Omental fat pad (tissue), 4 donors: ENCODE measurements around the gene PRPH. TPM values are rescaled to one million over a fixed set of nuclear protein-coding genes. Genes with fewer than 3 reads are reported as not detected.

Source experiments
- ATAC-seq: fragments of 150-250 bp; one replicate; pipeline ENCODE4 v1.9.1; 2016; ENCODE audit warnings: mild to moderate bottlenecking, moderate library complexity; ENCODE audit not compliant: low FRiP score
- DNase-seq: peaks from one replicate; pipeline ENCODE4 v3.0.0-alpha.2; 2019; ENCODE audit warnings: low spot score
- total RNA-seq, 4 donors: library from RNA; depleted of rRNA; stranded (reverse); fragments of >200 nt; gene quantifications; one replicate each; pipeline ENCODE4 v1.1.0, GENCODE V29; 2016
- TF ChIP-seq, protein P1 (sequence below), 3 donors: fragments of 450-650 bp; IDR thresholded peaks; one replicate each; pipeline ENCODE4 v1.5.1; 2016 to 2017; ENCODE audit warnings: antibody characterized with exemption in 3 of 3, mild to moderate bottlenecking in 3 of 3, moderate library complexity in 2 of 3

PRPH gene
- total RNA-seq, 4 donors from 2014 or later, result 1.3 to 4.4 (median 2.7) TPM

DNA sequence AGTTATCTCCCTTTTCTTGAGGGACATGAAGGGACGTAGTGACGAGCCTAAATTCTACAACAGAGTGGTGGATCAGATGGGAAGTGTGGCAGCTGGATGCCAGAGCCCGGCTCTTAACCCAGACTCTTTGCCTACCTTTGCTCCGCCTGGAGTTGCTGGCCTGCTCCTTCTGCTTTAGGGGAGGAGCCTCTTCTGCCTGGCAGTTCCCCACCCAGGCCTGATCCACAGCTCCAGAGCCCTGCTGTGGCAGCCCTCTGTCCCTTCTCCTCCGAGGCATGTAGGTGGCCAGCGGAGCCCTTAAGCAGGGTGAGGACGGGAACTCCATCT is 2.3 kb upstream of the PRPH start:
- ATAC-seq (peak; percentile 55), DNase-seq (no peak)
- TF ChIP-seq, protein P1, sequence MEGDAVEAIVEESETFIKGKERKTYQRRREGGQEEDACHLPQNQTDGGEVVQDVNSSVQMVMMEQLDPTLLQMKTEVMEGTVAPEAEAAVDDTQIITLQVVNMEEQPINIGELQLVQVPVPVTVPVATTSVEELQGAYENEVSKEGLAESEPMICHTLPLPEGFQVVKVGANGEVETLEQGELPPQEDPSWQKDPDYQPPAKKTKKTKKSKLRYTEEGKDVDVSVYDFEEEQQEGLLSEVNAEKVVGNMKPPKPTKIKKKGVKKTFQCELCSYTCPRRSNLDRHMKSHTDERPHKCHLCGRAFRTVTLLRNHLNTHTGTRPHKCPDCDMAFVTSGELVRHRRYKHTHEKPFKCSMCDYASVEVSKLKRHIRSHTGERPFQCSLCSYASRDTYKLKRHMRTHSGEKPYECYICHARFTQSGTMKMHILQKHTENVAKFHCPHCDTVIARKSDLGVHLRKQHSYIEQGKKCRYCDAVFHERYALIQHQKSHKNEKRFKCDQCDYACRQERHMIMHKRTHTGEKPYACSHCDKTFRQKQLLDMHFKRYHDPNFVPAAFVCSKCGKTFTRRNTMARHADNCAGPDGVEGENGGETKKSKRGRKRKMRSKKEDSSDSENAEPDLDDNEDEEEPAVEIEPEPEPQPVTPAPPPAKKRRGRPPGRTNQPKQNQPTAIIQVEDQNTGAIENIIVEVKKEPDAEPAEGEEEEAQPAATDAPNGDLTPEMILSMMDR (IDR thresholded peaks at IDR 0.05), result no peak

DNA sequence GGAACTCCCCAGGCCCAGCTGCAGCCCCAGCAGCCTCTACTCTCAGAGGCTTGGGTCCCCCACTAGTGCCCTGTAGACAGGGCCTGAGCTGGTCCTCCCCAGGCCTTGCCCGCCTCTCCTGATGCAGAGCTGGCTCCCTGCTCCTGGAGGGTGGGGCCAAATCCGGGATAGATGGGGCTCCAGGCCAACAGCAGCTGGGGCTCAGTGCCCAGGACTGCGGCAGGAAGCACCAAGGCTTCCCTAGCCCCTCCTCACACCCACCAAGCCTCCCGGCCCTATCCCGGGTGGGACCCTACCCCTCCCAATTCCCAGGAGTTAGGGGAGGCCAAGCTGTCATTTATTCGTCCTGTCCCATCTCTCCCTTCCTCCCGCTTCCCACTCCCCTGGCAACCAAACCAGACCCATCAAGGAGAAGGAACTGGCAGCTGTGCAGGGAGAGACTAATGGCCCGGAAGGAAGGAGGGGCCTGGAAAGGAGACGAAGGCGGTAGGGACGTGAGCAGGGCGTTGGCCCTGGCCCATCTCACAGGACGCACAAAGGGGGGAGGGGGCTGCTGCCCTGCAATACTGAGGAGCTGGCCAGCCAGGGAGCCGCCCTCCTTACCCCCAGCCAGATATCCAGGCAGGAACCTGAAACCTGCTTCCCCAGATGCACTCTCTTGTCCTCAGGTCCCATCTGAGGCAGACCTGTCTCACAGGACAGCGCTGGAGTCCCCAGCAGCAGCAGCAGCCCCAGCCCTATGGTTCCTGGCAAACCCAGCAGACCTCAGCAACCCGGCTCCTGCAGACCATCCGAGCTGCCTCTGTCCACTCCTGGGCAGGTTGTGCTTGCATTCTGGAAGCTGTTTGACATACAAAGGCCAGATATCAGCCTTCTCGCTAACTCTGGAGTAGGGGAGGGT is 1.6 kb upstream of the PRPH start:
- no peak for DNase-seq
- ATAC-seq, result peak; percentile 71
- TF ChIP-seq, protein P1 (IDR thresholded peaks at IDR 0.05), result no peak

DNA sequence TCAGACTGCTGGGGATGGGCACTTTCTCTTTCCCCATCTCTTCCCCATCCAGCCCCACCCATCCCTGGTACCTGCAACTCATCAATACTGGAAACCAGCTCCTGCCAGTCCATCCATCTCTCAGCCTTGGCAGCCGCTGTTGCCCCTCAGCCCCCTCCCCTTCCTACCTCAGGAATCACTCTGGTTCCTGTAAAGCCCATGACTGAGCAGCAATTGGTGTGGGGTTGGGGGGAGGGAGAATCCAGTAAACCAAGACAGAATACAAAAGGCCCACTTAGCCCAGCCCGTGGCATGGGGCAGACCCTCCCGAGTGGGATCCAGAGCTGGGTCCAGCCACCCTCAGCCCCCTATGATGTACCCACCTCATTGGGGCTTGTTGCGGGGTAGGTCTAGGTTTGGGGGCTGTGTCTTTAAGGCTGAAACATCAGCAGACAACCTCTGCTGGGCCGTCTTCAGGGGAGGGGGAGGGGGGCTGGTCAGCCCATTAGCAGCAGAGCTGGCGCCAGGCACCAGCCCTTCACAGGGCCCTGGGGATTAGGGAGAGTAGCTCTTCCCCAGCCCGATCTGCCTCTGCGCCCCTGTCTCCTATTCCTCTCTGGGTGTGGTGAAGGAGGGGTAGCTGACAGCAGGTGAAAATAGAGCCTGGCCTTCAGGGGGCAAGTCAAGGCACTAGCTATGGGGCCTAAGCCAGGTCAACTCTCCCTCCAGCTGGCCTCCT is 702 bp upstream of the PRPH start:
- no peak for DNase-seq
- TF ChIP-seq, protein P1 (IDR thresholded peaks at IDR 0.05), result no peak
- peak; percentile 16 for ATAC-seq

DNA sequence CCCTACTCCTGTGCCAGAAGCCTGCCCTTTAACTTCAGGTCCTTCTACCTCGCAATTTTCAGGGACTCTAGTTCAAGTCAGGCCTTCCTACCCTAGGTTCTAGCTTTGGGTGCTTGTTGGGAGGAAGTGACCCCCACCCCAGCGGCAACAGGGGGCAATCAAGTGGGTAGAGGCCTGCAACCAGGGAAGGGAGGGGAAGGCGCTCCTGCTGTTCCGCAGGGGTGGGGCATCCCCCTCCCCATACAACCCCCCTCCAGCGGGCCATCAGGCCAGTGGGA is 204 bp upstream of the PRPH start:
- TF ChIP-seq, protein P1 (IDR thresholded peaks at IDR 0.05), result no peak
- no peak for DNase-seq
- no peak for ATAC-seq

DNA sequence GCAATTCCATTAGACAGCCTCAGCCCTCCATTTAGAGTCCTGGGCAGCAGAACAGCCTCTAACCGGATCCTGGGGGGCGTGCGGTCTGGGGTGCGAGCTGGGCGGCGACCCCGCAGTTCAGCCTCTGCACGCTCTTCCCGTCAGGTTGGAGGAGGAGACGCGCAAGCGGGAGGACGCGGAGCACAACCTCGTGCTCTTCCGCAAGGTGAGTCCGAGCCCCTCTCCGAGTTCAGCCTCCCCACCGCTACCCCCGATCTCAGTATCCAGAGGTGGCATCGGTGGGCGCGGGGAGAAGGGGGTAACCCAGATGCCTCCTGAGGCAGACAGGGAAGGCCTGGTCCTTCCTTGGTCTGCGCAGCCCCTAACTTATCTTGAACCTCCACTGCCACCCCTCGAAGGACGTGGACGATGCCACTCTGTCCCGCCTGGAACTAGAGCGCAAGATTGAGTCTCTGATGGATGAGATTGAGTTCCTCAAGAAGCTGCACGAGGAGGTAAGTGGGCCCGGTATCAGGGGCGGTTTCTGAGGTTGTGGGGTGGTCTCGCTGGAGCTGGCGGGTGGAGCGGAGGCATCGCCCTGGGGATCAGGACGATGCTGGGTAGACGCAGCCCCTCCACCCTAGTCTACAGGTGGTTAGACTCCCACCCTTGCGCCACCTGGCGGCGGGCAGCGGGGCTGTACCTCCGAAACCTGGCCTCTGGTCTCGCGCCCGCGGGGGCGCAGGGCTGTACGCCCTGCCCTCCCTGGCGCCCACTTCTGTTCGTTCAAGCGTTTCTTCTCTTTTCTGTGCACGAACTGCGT is 1.3 kb downstream of the PRPH start:
- TF ChIP-seq, protein P1 (IDR thresholded peaks at IDR 0.05), result no peak
- DNase-seq (no peak), ATAC-seq (no peak)

DNA sequence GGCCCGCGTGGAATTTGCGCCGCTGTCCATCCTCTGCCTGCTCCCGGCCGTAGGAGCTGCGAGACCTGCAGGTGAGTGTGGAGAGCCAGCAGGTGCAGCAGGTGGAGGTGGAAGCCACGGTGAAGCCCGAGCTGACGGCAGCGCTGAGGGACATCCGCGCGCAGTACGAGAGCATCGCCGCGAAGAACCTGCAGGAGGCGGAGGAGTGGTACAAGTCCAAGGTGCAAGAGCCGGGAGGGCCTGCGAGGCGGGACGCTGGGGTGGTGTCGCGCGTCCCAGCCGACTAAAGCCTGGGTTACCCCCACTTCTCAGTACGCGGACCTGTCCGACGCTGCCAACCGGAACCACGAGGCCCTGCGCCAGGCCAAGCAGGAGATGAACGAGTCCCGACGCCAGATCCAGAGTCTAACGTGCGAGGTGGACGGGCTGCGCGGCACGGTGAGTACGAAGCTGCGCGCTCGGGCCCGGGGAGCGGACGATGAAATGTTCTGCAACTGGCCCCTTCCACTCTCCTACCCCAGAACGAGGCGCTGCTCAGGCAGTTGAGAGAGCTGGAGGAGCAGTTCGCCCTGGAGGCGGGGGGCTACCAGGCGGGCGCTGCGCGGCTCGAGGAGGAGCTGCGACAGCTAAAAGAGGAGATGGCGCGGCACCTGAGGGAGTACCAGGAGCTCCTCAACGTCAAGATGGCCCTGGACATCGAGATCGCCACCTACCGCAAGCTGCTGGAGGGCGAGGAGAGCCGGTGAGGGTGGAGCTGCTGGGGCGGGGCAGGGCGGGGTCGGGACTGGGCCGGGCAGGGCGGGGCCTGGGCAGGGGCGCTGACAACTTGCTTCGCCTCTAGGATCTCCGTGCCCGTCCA is 2.1 kb downstream of the PRPH start:
- ATAC-seq, result no peak
- DNase-seq, result no peak
- TF ChIP-seq, protein P1 (IDR thresholded peaks at IDR 0.05), result no peak
